NT2/D1 (cell line): Measurements from ENCODE around the gene KRTDAP.
A peak's percentile ranks its signal among the peaks of the same experiment; 100 is the strongest.

Source experiments
- DNase-seq: peaks from one replicate; pipeline ENCODE4 v3.0.0-alpha.2; 2011; ENCODE audit warnings: low read depth, low spot score
- H3K27me3 ChIP-seq: 2 replicates; pipeline ENCODE4 v1.6.0; 2011; ENCODE audit warnings: mild to moderate bottlenecking; ENCODE audit not compliant: insufficient read length, insufficient read depth
- H3K36me3 ChIP-seq: 2 replicates; pipeline ENCODE4 v1.6.1; 2011; ENCODE audit warnings: mild to moderate bottlenecking, low read length, mixed read lengths; ENCODE audit not compliant: insufficient read depth, insufficient read length
- H3K4me1 ChIP-seq: 2 replicates; pipeline ENCODE4 v1.5.1; 2011; ENCODE audit not compliant: insufficient read depth, insufficient read length
- H3K4me3 ChIP-seq: 2 replicates; pipeline ENCODE4 v1.5.1; 2011; ENCODE audit warnings: low read depth; ENCODE audit not compliant: insufficient read length
- H3K9ac ChIP-seq: 2 replicates; pipeline ENCODE4 v1.6.0; 2011; ENCODE audit warnings: low read depth; ENCODE audit not compliant: insufficient read length
- H3K9me3 ChIP-seq: 2 replicates; pipeline ENCODE4 v1.5.1; 2011; ENCODE audit warnings: mild to moderate bottlenecking, low read length; ENCODE audit not compliant: insufficient read depth
- SUZ12 ChIP-seq: IDR thresholded peaks from 2 replicates; pipeline ENCODE4 v1.6.1; 2011; ENCODE audit not compliant: insufficient read length, insufficient read depth; ENCODE audit errors: extremely low read depth
- YY1 ChIP-seq: IDR thresholded peaks from 2 replicates; pipeline ENCODE4 v1.6.1; 2011; ENCODE audit not compliant: insufficient read length, insufficient read depth
- ZNF274 ChIP-seq: IDR thresholded peaks from 2 replicates; pipeline ENCODE4 v1.6.1; 2011; ENCODE audit warnings: mild to moderate bottlenecking, low read depth, low read length

KRTDAP gene

DNA sequence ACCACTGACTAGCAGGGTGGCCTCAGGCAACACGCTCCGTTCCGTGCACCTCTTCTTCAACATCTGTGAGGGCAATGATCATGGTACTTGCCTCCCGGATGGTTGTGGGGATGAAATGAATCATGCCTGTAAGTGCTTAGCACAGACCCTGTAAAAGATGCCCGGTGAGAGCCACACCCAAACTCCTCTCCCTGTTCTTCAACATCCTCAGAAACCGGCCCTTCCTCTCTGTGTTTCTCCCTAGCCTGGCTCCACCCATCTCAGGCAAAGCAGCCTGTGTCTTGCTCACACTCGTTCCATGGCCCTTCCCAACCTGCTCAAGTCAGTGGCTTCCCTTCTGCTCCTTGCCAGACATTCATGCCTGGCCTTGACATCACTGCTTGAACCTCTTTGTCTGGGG, 29.0 kb upstream of the KRTDAP start:
- H3K27me3 ChIP-seq = no peaks in the 10 kb centered on the region
- TF ChIP-seq SUZ12 (no peak), YY1 (no peak)
- H3K9me3 ChIP-seq = no peaks in the 10 kb centered on the region
- H3K4me3 ChIP-seq = no peak overlapping the region
- H3K9ac ChIP-seq = no peak overlapping the region
- no peak for DNase-seq
- no peaks in the 10 kb centered on the region for H3K36me3 ChIP-seq
- H3K4me1 ChIP-seq = peaks cover 3% of the 10 kb centered on the region

- peaks cover 5% of the 10 kb centered on the region for H3K4me1 ChIP-seq
- no peak overlapping the region for H3K4me3 ChIP-seq
- no peak for DNase-seq
- no peak for TF ChIP-seq ZNF274
- TF ChIP-seq YY1 = no peak
- no peak for TF ChIP-seq SUZ12
- no peaks in the 10 kb centered on the region for H3K9me3 ChIP-seq
- no peaks in the 10 kb centered on the region for H3K36me3 ChIP-seq
- H3K9ac ChIP-seq = no peak overlapping the region
- no peaks in the 10 kb centered on the region for H3K27me3 ChIP-seq
Observed at GRCh38 chr19:35518313-35518712, 28.0 kb upstream of the KRTDAP start.

DNA sequence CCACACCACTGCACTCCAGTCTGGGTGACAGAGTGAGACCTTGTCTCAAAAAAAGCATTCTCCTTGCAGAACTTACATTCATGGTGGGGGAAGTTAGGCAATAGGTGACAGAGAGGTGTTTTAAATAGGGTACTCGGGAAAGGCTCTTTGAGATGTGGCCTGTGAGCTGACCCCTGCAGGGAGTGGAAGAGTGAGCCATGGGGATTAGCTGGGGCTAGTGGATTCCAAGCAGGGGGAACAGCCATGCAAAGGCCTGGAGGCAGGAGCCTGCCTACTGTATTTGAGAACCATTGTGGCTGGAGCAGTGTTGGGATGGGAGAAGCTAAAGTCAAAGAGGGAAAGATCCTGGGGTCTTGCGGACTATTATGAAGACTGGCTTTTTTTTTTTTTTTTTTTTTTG, 27.1 kb upstream of the KRTDAP start:
- DNase-seq = no peak
- peaks cover 10% of the 10 kb centered on the region for H3K4me1 ChIP-seq
- H3K36me3 ChIP-seq = no peaks in the 10 kb centered on the region
- no peaks in the 10 kb centered on the region for H3K9me3 ChIP-seq
- no peaks in the 10 kb centered on the region for H3K27me3 ChIP-seq
- no peak overlapping the region for H3K9ac ChIP-seq
- H3K4me3 ChIP-seq = no peak overlapping the region
- TF ChIP-seq YY1 = no peak
- TF ChIP-seq ZNF274 = no peak
- no peak for TF ChIP-seq SUZ12

- Histone ChIP-seq H3K9me3 (no peaks in the 10 kb centered on the region), H3K4me3 (no peak overlapping the region), H3K36me3 (no peaks in the 10 kb centered on the region), H3K4me1 (peaks cover 8% of the 10 kb centered on the region), H3K27me3 (no peaks in the 10 kb centered on the region), H3K9ac (no peak overlapping the region)
- DNase-seq = no peak
- TF ChIP-seq SUZ12 = no peak
- TF ChIP-seq YY1 = no peak
- no peak for TF ChIP-seq ZNF274
Observed at GRCh38 chr19:35516310-35516709, 26.0 kb upstream of the KRTDAP start.

GRCh38 chr19:35514282-35514809, 24.1 kb upstream of the KRTDAP start:
- Histone ChIP-seq H3K27me3 (peaks cover 8% of the 10 kb centered on the region), H3K4me1 (peaks cover 8% of the 10 kb centered on the region), H3K9me3 (no peaks in the 10 kb centered on the region), H3K4me3 (no peak overlapping the region), H3K36me3 (no peaks in the 10 kb centered on the region), H3K9ac (no peak overlapping the region)
- no peak for DNase-seq
- TF ChIP-seq SUZ12 = no peak
- TF ChIP-seq ZNF274 = no peak
- no peak for TF ChIP-seq YY1

- Histone ChIP-seq H3K9me3 (no peaks in the 10 kb centered on the region), H3K27me3 (peaks cover 8% of the 10 kb centered on the region), H3K36me3 (no peaks in the 10 kb centered on the region), H3K4me1 (peaks cover 8% of the 10 kb centered on the region), H3K9ac (peak within 1 kb of the TSS; percentile 56), H3K4me3 (no peak within 1 kb of the TSS)
- no peak for TF ChIP-seq ZNF274
- TF ChIP-seq SUZ12 = no peak
- no peak for TF ChIP-seq YY1
- DNase-seq = no peak
Observed at GRCh38 chr19:35513628-35514281, 23.5 kb upstream of the KRTDAP start, which contains the start of gene DMKN. Gene DMKN (minus strand): TSS chr19:35513649. CDS start chr19:35513475, 174 bp downstream.

DNA sequence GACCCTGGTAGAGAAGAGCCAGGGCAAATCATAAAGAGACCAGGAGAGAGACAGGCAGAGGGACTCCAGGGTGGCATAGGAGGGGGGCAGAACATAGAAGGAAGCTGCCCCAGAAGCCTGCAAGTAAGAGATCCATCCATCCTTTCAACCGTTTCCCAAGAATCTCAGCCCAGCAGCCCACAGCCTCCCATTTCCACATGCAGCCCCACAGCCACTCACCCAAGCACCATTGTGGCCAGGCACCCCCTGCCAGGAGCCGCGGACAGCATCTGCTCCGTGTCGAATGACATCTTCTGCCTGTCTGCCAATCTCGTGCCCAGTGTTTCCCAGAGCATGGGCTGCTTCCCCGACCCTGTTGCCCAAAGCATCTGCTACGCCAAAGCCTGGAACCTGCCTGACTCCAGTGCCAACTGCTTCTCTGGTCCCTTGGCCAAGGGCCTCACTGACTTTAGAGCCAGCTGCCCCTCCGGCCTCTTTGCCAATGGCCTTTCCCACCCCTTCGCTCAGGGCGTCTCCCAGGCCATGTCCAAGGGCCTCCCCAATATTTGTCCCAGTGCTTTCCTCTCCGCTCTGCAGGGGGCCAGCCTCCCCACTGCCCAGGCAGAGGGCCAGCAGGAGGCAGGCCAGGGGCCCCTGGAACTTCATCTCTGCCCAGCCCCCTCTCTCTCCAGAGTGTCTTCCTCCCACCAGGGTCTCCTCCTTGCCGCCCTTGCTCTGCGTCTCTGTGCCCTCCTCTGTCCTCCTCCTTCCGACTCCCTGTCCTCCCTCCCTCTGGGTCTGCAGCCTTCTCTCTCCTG, 22.8 kb upstream of the KRTDAP start:
- Histone ChIP-seq H3K4me1 (peaks cover 8% of the 10 kb centered on the region), H3K36me3 (peaks cover under 1% of the 10 kb centered on the region), H3K27me3 (peaks cover 8% of the 10 kb centered on the region), H3K9me3 (no peaks in the 10 kb centered on the region), H3K9ac (peak overlapping the region; percentile 2), H3K4me3 (no peak overlapping the region)
- no peak for DNase-seq
- TF ChIP-seq ZNF274 (no peak), YY1 (no peak), SUZ12 (no peak)
